Effector CD8-positive, alpha-beta T cell (primary cell): ENCODE measurements around the gene LTO1.

Source experiments
- DNase-seq: peaks from one replicate; lab custom pipeline; 2025; lab: John Stamatoyannopoulos, UW

LTO1 gene

GRCh38 chr11:69657911-69658625, 17.1 kb downstream of the LTO1 start:
- no peak for DNase-seq

GRCh38 chr11:69657456-69657910, 17.7 kb downstream of the LTO1 start:
- DNase-seq, result no peak

- DNase-seq, result no peak
These were observed 18.4 kb downstream of the LTO1 start for GRCh38 chr11:69656536-69657455.

- DNase-seq, result no peak
These were observed 19.4 kb downstream of the LTO1 start for GRCh38 chr11:69655479-69656428.

- DNase-seq, result no peak
These were observed 20.3 kb downstream of the LTO1 start for GRCh38 chr11:69654660-69655478.

- DNase-seq, result no peak
These were observed 21.0 kb downstream of the LTO1 start for GRCh38 chr11:69654001-69654659.

- DNase-seq, result no peak
These were observed 21.7 kb downstream of the LTO1 start for GRCh38 chr11:69653406-69653960.

- DNase-seq, result no peak
These were observed 22.2 kb downstream of the LTO1 start for GRCh38 chr11:69652999-69653398.

- DNase-seq, result no peak
These were observed 23.1 kb downstream of the LTO1 start for GRCh38 chr11:69651834-69652620.

- DNase-seq, result no peak
These were observed 24.3 kb downstream of the LTO1 start for GRCh38 chr11:69650832-69651344.

GRCh38 chr11:69650081-69650831, 24.9 kb downstream of the LTO1 start:
- no peak for DNase-seq

GRCh38 chr11:69649576-69649900, 25.6 kb downstream of the LTO1 start:
- no peak for DNase-seq

- no peak for DNase-seq
These were observed 26.2 kb downstream of the LTO1 start for GRCh38 chr11:69648679-69649575.

GRCh38 chr11:69647761-69648497, 27.2 kb downstream of the LTO1 start:
- DNase-seq, result no peak

GRCh38 chr11:69647390-69647748, 27.8 kb downstream of the LTO1 start:
- no peak for DNase-seq

GRCh38 chr11:69646493-69647389, 28.4 kb downstream of the LTO1 start:
- no peak for DNase-seq
